Hematopoietic multipotent progenitor cell treated with erythropoietin and hydrocortisone succinate and interleukin-3 and kit ligand, for 8 days (in vitro differentiated cells): ENCODE results near the gene CDC25A.
"Not testable (repeated sequence)": the region's sequence is repeated elsewhere in the genome, so short reads cannot be mapped to it uniquely, and the experiment has no call there.

ENCODE experiments used
- DNase-seq: peaks from one replicate; pipeline ENCODE4 v3.0.0-alpha.2; 2015

The CDC25A gene

GRCh38 chr3:48188266-48189201 lies at the start of gene CDC25A:
TSS of gene CDC25A (minus strand) at chr3:48188417. CDS start at chr3:48187947, 470 bp downstream.
- peak; percentile 100 for DNase-seq

GRCh38 chr3:48236531-48236930 lies 48.3 kb upstream of the CDC25A start:
- no peak for DNase-seq

- DNase-seq, result no peak
Observed at GRCh38 chr3:48233542-48233941, 45.3 kb upstream of the CDC25A start.

GRCh38 chr3:48232734-48233133 lies 44.5 kb upstream of the CDC25A start:
- DNase-seq, result peak; percentile 82

GRCh38 chr3:48232232-48232631 lies 44.0 kb upstream of the CDC25A start:
- DNase-seq, result no peak

- DNase-seq, result no peak
Observed at GRCh38 chr3:48226939-48227338, 38.7 kb upstream of the CDC25A start.

- no peak for DNase-seq
Observed at GRCh38 chr3:48225587-48225986, 37.4 kb upstream of the CDC25A start.

GRCh38 chr3:48222616-48223513 lies 34.6 kb upstream of the CDC25A start, which contains the start of gene CAMP:
TSS of gene CAMP (plus strand) at chr3:48223495. CDS start at chr3:48223512, 17 bp downstream.
- DNase-seq, result peak; percentile 48

- DNase-seq, result no peak
Observed at GRCh38 chr3:48220746-48221145, 32.5 kb upstream of the CDC25A start.

- no peak for DNase-seq
Observed at GRCh38 chr3:48219543-48219942, 31.3 kb upstream of the CDC25A start.

GRCh38 chr3:48218537-48218936 lies 30.3 kb upstream of the CDC25A start:
- no peak for DNase-seq

GRCh38 chr3:48217449-48217848 lies 29.2 kb upstream of the CDC25A start:
- no peak for DNase-seq

GRCh38 chr3:48215876-48216275 lies 27.7 kb upstream of the CDC25A start:
- DNase-seq, result no peak

GRCh38 chr3:48215466-48215865 lies 27.2 kb upstream of the CDC25A start:
- DNase-seq, result no peak

- no peak for DNase-seq
Observed at GRCh38 chr3:48215019-48215418, 26.8 kb upstream of the CDC25A start.

GRCh38 chr3:48214225-48214624 lies 26.0 kb upstream of the CDC25A start:
- DNase-seq, result no peak

- not testable (repeated sequence) for DNase-seq
Observed at GRCh38 chr3:48211776-48212175, 23.6 kb upstream of the CDC25A start.

- DNase-seq, result not testable (repeated sequence)
Observed at GRCh38 chr3:48210534-48210933, 22.3 kb upstream of the CDC25A start.

GRCh38 chr3:48209445-48209844 lies 21.2 kb upstream of the CDC25A start:
- no peak for DNase-seq

- DNase-seq, result peak; percentile 87
Observed at GRCh38 chr3:48208076-48208475, 19.9 kb upstream of the CDC25A start.

- no peak for DNase-seq
Observed at GRCh38 chr3:48202632-48203031, 14.4 kb upstream of the CDC25A start.

GRCh38 chr3:48199117-48199516 lies 10.9 kb upstream of the CDC25A start:
- no peak for DNase-seq

- no peak for DNase-seq
Observed at GRCh38 chr3:48196611-48197010, 8.4 kb upstream of the CDC25A start.
